Left forelimb (tissue), 1 donor: Measurements from ENCODE around the gene PLSCR2.
A peak's percentile ranks its signal among the peaks of the same experiment; 100 is the strongest.
"Not testable (repeated sequence)": the region's sequence is repeated elsewhere in the genome, so short reads cannot be mapped to it uniquely, and the experiment has no call there.

ENCODE experiments used
- DNase-seq: peaks from one replicate; pipeline ENCODE4 v3.0.0-alpha.2; 2018; ENCODE audit warnings: low spot score

PLSCR2 gene, protein sequence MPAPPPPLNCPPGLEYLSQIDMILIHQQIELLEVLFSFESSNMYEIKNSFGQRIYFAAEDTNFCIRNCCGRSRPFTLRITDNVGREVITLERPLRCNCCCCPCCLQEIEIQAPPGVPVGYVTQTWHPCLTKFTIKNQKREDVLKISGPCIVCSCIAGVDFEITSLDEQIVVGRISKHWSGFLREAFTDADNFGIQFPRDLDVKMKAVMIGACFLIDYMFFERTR

DNA sequence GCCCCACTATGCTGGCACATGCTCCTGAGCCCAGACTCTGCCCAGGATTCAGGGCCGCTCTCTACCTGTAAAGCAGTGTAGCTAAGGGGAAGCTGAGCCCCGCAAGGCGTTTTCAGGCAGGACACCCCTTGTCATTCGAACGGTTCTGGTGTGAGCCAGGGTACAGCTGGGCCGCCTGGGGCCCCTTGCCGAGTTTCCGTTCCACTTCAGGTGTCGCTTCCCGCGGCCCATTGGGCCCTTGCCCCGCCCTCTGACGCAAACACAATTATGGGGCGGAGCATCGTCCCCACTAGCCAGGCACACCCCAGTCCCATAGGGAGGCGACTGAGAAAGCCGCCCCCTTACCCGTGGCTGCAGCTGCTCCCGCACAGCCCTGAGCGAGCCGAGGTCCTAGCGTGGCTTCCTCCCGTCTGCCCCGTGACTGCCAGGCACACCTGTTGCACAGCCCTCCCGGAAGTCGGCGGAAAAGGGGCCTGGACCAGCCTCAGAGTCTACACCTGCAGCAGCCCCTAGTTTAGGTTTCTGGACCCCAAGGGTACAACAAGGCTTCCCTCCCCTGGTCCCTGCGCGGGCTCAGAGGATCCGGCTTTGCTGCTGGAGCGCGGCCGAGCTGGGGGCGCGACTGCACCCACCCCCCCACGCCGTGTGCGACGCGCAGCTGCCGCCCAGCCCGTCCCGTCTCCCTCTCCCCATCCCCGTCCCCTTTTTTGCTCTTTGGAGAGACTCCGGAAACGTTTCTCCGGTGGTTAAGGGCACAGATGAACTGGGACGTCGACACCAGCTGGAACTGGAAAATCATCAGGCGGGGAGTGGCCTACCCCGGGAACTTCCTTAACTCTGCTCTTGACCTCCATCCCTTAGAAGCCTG is at the start of gene PLSCR2:
Gene PLSCR2, minus strand, starts transcription at position 412 of the 868 bp plus-strand sequence. CDS start 9,657 bp downstream, outside the sequence.
- peak; percentile 70 for DNase-seq

DNA sequence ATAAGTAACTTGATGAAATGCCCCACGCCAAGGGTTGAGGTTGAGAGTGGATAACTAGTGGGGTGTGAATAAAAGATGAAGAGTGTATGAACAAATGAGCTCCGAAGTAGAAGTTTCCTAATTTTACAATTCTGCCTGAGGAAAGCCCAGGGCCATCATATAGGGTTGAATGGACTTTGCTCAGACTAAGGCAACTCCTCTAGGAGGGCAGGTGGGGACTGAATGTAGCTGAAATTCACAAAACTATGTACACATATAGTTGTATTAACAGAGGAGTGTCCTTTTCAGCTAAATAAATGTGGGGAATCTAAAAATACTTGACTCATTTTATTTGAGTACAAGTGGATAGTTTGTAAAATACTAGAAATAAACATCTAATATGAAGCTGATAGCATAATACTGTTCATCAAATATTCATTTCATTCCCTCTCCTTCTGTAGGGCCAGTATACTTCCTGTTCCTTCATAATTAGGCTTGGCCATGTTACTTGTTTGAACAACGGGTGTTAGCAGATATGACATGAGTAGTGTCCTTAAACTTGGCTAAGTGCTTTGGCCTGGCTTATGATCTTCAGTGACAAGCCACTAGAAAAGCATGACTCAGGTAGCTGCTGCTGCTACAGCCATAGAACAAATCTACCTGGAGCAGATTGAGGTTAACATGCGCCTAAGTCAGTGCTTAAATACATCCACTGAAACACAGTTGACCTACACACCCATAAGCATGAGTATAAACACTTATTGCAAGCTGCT is 48.5 kb upstream of the PLSCR2 start:
- DNase-seq: no peak

DNA sequence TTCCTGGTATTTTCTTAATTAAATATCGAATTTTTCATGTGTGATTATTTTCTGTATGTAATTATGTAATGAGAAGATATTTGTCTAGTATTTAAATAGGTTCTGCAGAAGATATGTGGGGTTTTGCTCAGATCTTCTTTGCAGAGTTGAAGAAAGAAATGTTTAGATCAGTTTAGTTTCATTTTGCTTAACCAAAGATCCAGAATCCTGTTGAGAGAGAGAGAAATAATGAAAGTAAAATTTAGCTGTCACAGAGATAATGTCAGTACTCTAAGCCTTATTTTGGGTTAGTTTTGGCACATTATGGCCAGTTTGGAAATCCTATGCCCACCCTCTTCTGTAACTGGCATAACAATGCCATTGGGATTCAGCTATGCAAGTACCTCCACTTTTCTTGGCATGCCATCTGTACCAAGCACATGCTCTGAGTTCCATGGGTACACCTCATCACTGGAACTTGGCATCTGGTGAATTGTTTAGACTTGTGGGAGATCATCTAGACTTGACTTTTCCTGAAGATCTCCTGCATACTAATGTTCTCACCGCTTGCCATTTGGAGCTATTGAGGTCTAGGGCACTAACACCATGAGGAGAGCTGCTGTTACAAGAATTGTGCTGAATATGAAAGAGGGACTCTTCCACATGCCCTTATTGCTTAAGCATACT is 44.2 kb upstream of the PLSCR2 start:
- DNase-seq: no peak

DNA sequence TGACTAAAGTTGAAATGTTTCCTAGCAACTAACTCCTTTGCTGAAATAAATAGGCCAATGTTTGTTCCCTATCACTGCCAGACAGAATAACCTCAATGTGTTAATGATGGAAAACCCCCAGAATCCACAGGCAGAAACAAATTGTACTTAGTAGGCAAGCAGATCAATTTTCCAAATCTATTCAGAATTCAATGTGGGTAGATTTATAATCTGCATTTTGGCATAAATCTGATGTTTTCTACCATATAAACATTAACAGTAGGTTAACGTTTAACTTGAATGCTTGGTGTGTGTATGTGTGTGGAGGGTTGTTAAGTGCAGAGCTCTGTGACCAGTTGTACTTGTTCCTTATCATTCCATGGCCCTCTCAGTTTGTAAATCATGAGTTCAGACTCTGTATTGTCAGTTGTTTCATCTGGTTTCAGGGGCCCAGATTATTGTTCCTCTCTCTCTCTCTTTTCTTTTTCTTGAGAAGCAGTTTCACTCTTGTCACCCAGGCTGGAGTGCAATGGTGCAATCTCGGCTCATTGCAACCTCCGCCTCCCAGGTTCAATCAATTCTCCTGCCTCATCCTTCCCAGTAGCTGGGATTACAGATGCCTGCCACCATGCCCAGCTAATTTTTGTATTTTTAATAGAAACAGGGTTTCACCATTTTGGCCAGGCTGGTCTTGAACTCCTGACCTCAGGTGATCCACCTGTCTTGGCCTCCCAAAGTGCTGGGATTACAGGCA is 42.2 kb upstream of the PLSCR2 start:
- no peak for DNase-seq

DNA sequence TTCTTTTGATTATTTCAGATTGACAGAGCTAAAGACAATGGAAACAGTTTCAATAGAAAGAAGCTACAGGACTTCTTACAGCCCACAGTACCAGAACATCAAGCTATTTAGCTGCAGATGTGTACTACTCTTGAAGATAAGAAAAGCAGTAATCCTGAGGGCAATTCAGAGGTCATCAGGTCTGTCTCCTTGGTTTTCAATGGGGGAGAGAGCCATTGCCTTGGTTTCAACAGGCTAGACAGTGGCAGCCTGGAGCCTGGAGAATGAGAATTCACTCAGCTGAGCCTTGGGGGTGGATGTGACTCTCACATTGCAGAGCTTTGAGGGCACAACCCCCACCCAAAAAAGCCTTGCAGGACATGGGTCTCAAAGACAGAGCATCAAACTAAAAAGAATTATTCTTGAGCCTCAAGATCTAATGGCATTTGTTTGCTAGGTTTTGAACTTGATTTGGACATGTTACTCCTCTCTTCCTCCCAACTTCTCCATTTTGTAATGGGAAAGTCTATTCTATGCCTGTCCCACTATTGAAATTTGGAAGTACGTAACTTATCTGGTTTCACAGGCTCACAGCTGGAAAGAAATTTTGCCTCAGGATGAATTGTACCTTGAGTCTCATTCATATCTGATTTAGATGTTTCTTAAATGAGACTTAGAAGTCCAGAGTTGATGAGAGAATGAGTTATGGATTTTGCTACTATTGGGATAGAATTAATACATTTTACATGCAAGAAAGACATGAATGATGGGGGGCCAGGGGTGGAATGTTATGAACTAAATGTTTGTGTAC is 38.2 kb upstream of the PLSCR2 start:
- DNase-seq: no peak

DNA sequence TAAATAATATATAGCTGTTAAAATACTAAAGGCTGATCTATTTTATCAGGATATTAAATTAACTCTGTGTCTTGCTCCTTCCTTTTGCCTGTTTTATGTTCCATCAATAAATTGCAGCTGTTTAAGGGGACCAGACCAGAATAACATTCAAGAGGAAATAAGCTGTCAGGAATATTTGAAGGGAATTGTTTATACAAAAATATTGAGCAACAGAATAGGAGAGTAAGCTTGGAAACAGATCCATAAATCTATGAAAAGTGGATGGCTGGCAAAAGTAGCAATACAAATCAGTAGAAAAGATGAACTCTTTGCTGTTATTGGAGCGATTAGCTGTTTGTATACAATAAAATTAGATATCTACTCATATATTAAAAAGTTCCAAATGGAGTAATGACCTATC is 36.2 kb upstream of the PLSCR2 start:
- DNase-seq: no peak

DNA sequence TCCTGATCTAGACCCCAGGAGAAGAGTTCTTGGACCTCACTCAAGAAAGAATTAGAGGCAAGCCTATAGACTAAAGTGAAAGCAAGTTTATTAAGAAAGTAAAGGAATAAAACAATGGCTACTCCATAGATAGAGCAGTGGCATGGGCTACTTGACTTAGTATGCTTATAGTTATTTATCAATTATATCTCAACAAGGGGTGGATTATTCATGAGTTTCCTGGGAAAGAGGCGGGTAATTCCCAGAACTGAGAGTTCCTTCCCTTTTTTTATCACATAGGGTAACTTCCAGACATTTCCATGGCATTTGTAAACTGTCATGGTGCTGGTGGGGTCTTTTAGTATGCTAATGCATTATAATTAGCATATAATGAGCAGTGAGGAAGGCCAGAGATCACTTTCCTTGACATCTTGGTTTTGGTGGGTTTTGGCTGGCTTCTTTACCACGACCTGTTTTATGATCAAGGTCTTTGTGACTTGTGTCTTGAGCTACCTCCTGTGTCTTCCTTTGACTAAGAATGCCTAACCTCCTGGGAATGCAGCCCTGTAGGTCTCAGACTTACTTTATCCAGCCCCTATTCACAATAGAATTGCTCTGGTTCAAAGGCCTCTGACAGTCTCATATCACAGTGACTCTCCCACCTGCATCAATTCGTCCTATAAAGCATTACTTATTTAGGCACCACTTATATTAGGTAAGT is 35.3 kb upstream of the PLSCR2 start:
- DNase-seq: no peak

DNA sequence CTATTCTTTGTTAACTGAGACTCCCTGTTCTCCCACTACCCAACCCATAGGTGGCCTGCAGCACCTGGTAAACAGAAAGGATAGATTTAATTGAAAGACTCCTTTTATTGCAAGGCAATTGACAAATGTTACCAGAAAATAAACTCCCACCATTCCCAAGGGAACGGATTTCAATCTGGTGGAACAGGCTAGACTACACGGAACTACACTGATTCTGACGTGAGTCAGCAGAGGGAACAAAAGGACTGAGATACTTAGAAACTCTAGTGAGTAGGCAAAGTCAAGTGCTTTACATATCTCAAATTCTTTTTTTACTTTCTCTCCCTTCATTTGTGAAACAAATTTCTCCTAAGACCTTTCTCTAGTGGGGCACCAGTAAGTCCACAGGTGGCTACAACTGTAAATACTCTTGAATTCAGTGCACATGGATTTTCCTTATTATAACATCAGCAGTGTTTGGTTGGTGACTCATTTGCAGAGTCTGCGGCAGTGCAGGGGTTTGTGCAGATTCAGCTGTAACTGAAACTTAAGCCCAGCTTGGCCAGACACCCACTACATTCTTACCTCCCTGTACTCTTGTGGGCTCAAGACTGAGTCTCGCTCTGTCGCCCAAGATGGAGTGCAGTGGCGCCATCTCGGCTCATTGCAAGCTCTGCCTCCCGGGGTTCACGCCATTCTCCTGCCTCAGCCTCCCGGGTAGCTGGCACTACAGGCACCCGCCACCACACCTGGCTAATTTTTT is 34.3 kb upstream of the PLSCR2 start:
- no peak for DNase-seq

DNA sequence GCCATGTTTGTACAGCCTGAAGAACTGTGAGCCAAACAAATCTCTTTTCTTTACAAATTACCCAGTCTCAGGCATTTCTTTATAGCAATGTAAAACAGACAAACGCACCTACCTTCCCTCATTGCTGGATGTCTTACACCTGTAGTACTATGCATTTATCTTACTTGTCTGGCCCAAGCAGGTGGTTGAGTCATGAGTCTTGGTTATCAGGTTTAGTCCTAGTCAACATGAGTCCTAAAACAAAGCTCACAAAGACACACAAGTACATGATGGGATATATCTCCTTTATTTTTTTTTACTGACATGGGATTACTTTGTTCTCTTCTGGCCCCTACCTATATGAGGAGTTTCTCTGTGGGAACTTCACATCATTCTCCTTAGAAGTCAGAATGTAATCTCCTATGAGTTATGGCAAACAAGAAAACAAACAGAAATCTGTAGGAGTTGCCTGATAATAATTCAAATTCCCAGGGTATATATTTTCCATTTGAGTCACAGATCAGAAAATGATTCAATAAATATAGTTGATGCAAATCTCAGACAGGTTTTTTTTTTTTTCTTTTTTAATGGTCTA is 33.6 kb upstream of the PLSCR2 start:
- DNase-seq: no peak

DNA sequence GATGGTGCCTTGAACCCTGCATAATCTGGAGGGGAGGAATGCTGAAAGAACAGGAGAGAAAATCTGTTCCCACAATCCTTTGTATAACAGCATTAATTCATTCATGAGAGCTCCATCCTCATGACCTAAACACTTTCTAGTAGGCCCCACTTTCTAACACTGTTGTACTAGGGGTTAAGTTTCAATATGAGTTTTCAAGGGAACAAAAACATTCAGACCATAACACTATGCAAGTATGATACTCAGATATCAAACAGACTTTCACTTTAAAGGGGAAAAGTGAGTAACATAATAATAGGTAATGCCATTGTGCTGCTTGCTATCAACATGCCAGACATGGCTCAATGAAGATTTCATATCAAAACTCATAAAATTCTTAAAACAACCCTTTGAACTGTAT is 32.4 kb upstream of the PLSCR2 start:
- no peak for DNase-seq

DNA sequence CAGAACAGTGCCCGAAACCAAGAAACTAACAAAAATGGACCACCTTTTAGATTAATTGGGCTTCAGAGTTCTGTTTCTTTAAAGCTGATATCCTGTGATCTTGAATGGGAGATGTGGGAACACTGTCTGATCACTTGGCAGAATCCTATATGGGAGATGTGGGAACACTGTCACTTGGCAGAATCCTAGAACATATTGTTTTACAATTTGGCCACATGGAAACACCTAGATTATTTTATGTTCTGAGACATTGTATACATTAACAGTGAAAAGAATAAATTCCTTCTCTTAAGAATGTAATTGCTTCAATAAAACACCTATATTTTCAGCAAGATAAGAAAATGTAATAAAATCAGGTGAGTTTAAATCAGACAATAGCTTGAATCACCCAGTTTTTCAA is 30.3 kb upstream of the PLSCR2 start:
- DNase-seq: no peak

DNA sequence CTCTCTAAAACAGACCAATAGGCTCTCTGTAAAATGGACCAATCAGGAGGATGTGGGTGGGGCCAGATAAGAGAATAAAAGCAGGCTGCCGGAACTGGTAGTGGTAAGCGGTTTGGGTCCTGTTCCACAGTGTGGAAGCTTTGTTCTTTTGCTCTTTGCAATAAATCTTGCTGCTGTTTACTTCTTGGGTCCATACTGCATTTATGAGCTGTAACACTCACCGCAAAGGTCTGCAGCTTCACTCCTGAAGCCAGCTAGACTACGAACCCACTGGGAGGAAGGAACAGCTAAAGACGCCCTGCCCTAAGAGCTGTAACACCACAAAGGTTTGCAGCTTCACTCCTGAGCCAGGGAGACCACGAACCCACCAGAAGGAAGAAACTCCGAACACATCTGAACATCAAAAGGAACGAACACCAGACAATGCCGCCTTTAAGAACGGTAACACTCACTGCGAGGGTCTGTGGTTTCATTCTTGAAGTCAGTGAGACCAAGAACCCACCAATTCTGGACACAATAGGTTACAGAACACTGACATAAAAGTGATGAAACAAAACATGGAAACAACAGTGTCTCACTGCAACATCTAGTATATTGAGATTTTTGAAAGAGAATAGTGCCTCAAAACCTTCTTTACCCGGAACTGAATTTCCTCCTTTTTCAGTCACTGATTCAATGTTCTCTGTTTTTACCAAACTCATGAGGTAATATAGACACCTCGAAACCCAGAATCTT is 28.8 kb upstream of the PLSCR2 start:
- DNase-seq: no peak

DNA sequence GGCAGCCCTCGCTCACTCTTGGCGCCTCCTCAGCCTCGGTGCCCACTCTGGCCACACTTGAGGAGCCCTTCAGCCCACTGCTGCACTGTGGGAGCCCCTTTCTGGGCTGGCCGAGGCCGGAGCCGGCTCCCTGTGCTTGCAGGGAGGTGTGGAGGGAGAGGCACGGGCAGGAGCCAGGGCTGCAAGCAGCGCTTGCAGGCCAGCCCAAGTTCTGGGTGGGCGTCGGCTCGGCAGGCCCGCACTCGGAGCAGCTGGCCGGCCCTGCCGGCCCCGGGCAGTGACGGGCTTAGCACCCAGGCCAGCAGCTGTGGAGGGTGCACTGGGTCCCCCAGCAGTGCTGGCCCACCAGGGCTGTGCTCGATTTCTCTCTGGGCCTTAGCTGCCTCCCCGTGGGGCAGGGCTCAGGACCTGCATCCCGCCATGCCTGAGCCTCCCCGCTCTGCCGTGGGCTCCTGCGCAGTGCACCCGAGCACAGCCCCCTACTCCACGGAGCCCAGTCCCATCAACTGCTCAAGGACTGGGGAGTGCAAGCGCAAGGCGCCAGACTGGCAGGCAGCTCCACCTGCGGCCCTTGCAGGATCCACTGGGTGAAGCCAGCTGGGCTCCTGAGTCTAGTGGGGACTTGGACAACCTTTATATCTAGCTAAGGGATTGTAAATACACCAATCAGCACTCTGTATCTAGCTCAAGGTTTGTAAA is 27.9 kb upstream of the PLSCR2 start:
- not testable (repeated sequence) for DNase-seq

DNA sequence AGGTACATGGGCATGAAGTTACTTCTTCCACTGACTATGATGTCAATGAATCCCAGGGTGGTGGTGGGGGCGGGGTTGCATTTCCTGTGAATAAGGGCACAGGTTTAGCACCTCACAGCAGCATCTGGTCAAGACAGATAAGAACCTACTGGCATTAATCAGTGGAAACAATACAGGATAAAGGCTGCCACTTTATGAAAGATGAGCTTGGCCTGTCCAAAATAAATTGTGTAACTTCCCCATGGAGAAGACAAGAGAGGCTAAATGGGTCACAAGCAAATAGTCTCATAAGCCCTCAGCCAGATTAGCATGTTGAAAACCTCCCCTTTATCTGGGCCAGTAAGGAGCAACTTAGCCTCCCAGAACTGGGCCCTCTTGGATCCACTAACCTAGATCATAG is 27.4 kb upstream of the PLSCR2 start:
- DNase-seq: no peak

DNA sequence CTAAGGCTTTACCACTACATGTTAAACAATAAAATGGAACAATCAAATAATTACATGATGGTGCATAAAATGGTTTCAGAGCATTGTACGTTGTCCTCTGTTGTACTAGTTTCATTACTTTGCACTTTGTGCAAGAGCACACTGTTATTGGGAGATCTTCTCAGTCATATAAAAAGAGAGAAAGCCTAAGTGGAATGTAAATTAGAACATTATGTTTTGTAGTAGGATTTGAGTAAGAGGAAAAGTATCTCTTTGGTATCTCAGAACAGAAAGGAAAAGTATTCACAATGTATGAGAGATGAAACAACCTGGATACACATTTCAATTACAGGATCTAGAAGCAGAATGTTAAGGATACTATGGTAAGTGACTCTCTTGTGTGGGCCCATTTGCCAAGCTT is 26.9 kb upstream of the PLSCR2 start:
- DNase-seq: no peak

DNA sequence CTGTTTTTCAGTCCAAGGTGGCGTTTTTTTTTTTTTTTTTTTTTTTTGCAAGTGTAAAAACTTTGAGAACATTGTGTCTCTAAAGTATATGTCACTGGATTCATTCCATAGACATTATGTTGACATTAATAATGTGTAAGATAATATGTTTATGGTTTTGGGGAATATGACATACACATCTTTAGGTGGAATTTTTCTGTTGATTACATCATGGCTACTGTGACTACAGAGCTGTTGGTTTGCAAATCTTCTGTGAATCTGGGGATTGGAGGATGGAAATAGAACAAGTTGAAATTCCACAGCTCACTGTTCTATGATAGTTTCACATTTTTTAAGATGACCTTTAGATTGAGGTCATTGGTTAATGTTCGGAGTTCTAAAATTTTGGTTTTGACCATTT is 24.4 kb upstream of the PLSCR2 start:
- no peak for DNase-seq

DNA sequence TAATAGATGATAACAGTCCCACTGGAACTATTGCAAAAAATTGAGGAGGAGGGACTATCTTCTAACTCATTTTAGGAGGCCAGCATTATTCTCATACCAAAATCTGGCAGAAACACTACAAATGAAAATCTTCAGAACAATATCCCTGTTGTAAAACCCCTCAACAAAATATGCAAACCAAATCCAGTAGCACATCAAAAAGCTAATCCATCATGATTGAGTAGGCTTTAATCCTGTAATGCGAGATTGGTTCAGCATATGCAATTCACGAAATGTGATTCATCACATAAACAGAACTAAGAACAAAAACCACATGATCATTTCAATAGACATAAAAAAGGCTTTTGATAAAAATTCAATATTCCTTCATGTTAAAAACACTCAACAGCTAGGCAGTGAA is 23.9 kb upstream of the PLSCR2 start:
- no peak for DNase-seq

DNA sequence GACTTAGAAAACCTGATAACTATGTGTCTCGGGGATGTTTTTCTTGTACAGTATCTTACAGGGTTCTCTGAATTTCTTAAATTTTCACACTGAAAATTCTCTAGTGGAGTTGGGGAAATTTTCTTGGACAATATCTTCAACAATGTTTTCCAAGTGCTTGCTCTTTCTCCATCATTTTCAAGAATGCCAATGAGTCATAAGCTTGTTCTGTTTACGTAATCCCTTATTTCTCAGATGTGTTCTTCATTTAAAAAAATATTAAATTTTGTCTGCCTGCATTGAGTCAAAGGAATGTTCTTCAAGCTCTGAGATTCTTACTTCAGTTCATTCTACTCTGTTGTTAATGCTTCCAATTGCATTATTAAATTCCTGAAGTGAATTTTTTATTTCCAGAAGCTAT is 21.9 kb upstream of the PLSCR2 start:
- no peak for DNase-seq
